ENCODE results near the gene SMIM29.

DNA sequence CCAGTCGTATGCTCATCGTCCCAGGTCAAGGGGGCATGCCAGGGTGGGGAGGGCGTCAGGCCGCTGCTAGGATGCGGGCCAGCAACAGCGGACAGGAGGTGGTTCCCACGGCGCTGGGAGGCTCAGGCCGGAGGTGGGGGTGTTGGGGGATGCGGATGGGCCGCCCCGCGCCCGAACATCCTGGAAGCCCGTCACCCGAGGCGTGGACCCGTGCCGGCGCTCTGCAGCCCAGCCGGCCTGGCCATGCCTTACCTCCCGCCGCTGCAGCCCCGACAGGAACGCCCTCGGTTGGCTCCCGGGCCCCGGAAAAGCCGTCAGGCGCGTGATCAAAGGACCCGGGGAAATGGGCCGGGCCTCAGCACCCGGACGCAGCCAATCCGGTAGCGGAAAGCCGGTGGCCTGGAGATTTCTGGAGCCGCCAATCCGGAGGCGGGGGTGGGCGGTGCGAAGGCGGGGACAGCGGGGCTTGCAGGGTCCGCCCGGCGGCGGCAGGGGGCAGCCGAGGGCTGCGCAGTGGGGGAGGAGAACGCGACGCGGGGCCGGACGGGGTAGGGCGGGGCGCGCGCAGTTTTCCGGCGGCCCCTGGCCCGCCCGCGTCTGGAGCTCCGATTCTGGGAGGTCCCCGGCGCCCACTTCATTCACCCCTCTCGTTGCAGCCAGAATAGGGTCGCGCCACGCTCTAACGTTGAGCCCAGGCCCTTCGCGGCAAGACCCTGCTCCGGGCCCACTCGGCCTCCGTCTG is at the start of gene SMIM29:
- TF ChIP-seq, protein P1, sequence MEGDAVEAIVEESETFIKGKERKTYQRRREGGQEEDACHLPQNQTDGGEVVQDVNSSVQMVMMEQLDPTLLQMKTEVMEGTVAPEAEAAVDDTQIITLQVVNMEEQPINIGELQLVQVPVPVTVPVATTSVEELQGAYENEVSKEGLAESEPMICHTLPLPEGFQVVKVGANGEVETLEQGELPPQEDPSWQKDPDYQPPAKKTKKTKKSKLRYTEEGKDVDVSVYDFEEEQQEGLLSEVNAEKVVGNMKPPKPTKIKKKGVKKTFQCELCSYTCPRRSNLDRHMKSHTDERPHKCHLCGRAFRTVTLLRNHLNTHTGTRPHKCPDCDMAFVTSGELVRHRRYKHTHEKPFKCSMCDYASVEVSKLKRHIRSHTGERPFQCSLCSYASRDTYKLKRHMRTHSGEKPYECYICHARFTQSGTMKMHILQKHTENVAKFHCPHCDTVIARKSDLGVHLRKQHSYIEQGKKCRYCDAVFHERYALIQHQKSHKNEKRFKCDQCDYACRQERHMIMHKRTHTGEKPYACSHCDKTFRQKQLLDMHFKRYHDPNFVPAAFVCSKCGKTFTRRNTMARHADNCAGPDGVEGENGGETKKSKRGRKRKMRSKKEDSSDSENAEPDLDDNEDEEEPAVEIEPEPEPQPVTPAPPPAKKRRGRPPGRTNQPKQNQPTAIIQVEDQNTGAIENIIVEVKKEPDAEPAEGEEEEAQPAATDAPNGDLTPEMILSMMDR (conservative IDR thresholded peaks at IDR 0.05; ENCODE audit: low read depth, low read length), result peak; percentile 89
- TF ChIP-seq EZH2 (IDR thresholded peaks at IDR 0.05; ENCODE audit: borderline replicate concordance, low read depth, low read length, poor library complexity, severe bottlenecking), result no peak
